ENCODE measurements around the gene XRCC5.

DNA sequence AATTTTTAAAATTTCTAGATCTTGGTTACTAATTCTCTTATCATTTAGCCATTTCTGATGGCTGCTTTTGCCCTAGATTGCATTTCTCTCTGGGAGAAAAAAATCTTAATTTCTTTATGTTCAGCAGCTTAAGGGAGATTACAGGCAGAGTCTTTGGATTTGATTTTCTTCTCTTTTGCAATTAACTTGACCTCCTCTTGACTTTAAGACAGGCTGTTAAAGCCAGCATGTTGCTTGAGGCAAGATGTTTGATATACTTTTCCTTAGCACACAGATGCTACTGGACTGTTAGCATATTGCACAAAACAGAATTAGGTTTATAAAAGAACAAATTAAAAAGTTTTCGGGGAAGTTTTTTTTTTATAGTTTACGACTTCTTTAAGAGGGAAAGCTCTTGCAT is 50.0 kb downstream of the XRCC5 start:
- TF ChIP-seq POLR2A (IDR thresholded peaks at IDR 0.05; ENCODE audit: borderline replicate concordance, extremely low read depth, insufficient read depth, insufficient read length) (no peak), RAD21 (IDR thresholded peaks at IDR 0.05; ENCODE audit: low read depth) (no peak), SIN3A (IDR thresholded peaks at IDR 0.05; ENCODE audit: low read depth) (no peak)

Data from HCT116 (cell line).